Left lung (tissue), 10 donors: ENCODE data around the gene KIAA1549. TPM values are rescaled to one million over a fixed set of nuclear protein-coding genes. Genes with fewer than 3 reads are reported as not detected.

Experiments
- ATAC-seq: fragments of 200-7000 bp; cut with Tn5 transposase; one replicate; pipeline ENCODE4 v1.9.1; 2020; ENCODE audit warnings: moderate library complexity
- DNase-seq, 4 donors: peaks; one replicate each; pipeline ENCODE4 v3.0.0-alpha.2; 2013 to 2020
- H3K27ac ChIP-seq, 2 donors: fragments of 200-600 bp; sonication (generic) in 1 of 2; one replicate each; pipeline versions ENCODE4 v1.5.0 to v1.8.0; 2020 to 2021
- H3K27me3 ChIP-seq, 2 donors: fragments of 200-600 bp; sonication (generic) in 1 of 2; one replicate each; pipeline versions ENCODE4 v1.5.0 to v1.8.0; 2020 to 2021
- H3K36me3 ChIP-seq, 2 donors: fragments of 200-600 bp; sonication (generic) in 1 of 2; one replicate each; pipeline versions ENCODE4 v1.5.0 to v1.8.0; 2020 to 2021
- H3K4me1 ChIP-seq, 2 donors: fragments of 200-600 bp; one replicate each; pipeline ENCODE4 v1.8.0; 2021
- H3K4me3 ChIP-seq, 2 donors: fragments of 200-600 bp; sonication (generic) in 1 of 2; one replicate each; pipeline versions ENCODE4 v1.5.0 to v1.8.0; 2020 to 2021; ENCODE audit warnings: mild to moderate bottlenecking in 1 of 2
- H3K9me3 ChIP-seq, 2 donors: fragments of 200-600 bp; sonication (generic) in 1 of 2; one replicate each; pipeline versions ENCODE4 v1.5.0 to v1.8.0; 2020 to 2021
- CTCF ChIP-seq, 2 donors: fragments of 200-600 bp; sonication (generic) in 1 of 2; IDR thresholded peaks; one replicate each; pipeline versions ENCODE4 v1.5.0 to v1.8.0; 2021; ENCODE audit warnings: antibody characterized with exemption in 2 of 2
- intact Hi-C, 2 donors: fragments of 100-400 bp; cut with DNase I; formaldehyde crosslinking; loops; one replicate each; pipeline versions ENCODE4 v1.11.2 to v1.14.2; 2022
- polyA plus RNA-seq, 6 donors: library from polyadenylated mRNA; unstranded; fragments of 120-200 nt; gene quantifications; one replicate each; pipeline ENCODE4 v1.2.1, GENCODE V29; 2013; ENCODE audit not compliant: insufficient read length in 6 of 6
- total RNA-seq, 2 donors: library from RNA; stranded (reverse); fragmentation: NEBNext Ultra II Directional; extraction: Animal tissue kit (Norgen Biotek cat#: 25700); gene quantifications; one replicate each; pipeline ENCODE4 v1.2.1, GENCODE V29; 2021
- donor health status: DM: no; HTN: yes; CAD: no.
- donor health status: DM: no; HTN: no; CAD: no.

KIAA1549 gene
- total and polyA plus RNA-seq, 8 donors: 4.1 to 16.9 (median 14.9) TPM

GRCh38 chr7:138893258-138893657, 87.9 kb downstream of the KIAA1549 start:
- Histone ChIP-seq H3K27ac (no peak overlapping the region), H3K36me3 (no peaks in the 10 kb centered on the region), H3K27me3 (no peaks in the 10 kb centered on the region), H3K9me3 (no peaks in the 10 kb centered on the region), H3K4me1 (no peaks in the 10 kb centered on the region), H3K4me3 (no peak overlapping the region)
- intact Hi-C loops: no loop called here
- no peak for TF ChIP-seq CTCF (IDR thresholded peaks at IDR 0.05)
- ATAC-seq (no peak), DNase-seq (no peak)

- H3K36me3 ChIP-seq: no peaks in the 10 kb centered on the region
- H3K27ac ChIP-seq: no peak overlapping the region
- intact Hi-C loops: no loop called here
- DNase-seq: no peak
- no peak overlapping the region for H3K4me3 ChIP-seq
- peak; percentile 98 for ATAC-seq
- no peaks in the 10 kb centered on the region for H3K9me3 ChIP-seq
- no peak for TF ChIP-seq CTCF (IDR thresholded peaks at IDR 0.05)
- no peaks in the 10 kb centered on the region for H3K4me1 ChIP-seq
- no peaks in the 10 kb centered on the region for H3K27me3 ChIP-seq
Measured at GRCh38 chr7:138892812-138893211, 88.4 kb downstream of the KIAA1549 start.

- peak; percentile 33 for ATAC-seq
- DNase-seq: no peak
- Histone ChIP-seq H3K36me3 (no peaks in the 10 kb centered on the region), H3K9me3 (no peaks in the 10 kb centered on the region), H3K4me1 (no peaks in the 10 kb centered on the region), H3K27ac (no peak overlapping the region), H3K4me3 (no peak overlapping the region), H3K27me3 (no peaks in the 10 kb centered on the region)
- intact Hi-C loops: no loop called here
- no peak for TF ChIP-seq CTCF (IDR thresholded peaks at IDR 0.05)
Measured at GRCh38 chr7:138892006-138892630, 89.1 kb downstream of the KIAA1549 start.

- no peak overlapping the region for H3K27ac ChIP-seq
- no peaks in the 10 kb centered on the region for H3K27me3 ChIP-seq
- ATAC-seq: no peak
Measured at GRCh38 chr7:138891446-138891810, 89.8 kb downstream of the KIAA1549 start.

More at GRCh38 chr7:138891446-138891810, 89.8 kb downstream of the KIAA1549 start:
- Histone ChIP-seq H3K4me1 (no peaks in the 10 kb centered on the region), H3K4me3 (no peak overlapping the region), H3K36me3 (no peaks in the 10 kb centered on the region), H3K9me3 (no peaks in the 10 kb centered on the region)
- no peak for TF ChIP-seq CTCF (IDR thresholded peaks at IDR 0.05)
- intact Hi-C loops: no loop called here
- DNase-seq: peak in 2 of 4 donors; percentile 15 to 24
